DOHH2 (cell line): ENCODE results near the gene PRR36.

ENCODE experiments used
- CTCF ChIP-seq: fragments of 200-600 bp; sonication (generic); IDR thresholded peaks from one replicate; pipeline ENCODE4 v1.5.1; 2014; ENCODE audit warnings: antibody characterized with exemption, mild to moderate bottlenecking, low read depth, low read length; ENCODE audit not compliant: poor library complexity, severe bottlenecking
- EZH2phosphoT487 ChIP-seq: fragments of 200-600 bp; sonication (generic); IDR thresholded peaks from 2 replicates; pipeline ENCODE4 v1.6.1; 2017; ENCODE audit warnings: borderline replicate concordance, mild to moderate bottlenecking, antibody characterized with exemption, low read length, moderate library complexity, mixed read lengths

GRCh38 chr19:7902796-7903243 lies 28.6 kb upstream of the PRR36 start:
- no peak for TF ChIP-seq CTCF
- TF ChIP-seq EZH2phosphoT487 = no peak
